Endothelial cell of umbilical vein (primary cell): ENCODE data around the gene GLI3. TPM values are rescaled to one million over a fixed set of nuclear protein-coding genes. Genes with fewer than 3 reads are reported as not detected.

ENCODE experiments used
- BruUV-seq: library from RNA; stranded (reverse); fragments of 400-500 nt; replicated peaks from 2 replicates; lab custom pipeline; 2021; lab: Mats Ljungman, UMichigan
- CTCF ChIA-PET: fragments of 300-600, 350-600 bp; sonication (Branson Sonifier 250); formaldehyde crosslinking; loops from one replicate; lab custom pipeline; 2021; ENCODE audit warnings: antibody characterized with exemption, inconsistent platforms; lab: Charles Lee
- POLR2A ChIA-PET: fragments of 300-600, 350-600 bp; sonication (Branson Sonifier 250); formaldehyde crosslinking; loops from one replicate; lab custom pipeline; 2021; ENCODE audit warnings: antibody characterized with exemption, inconsistent platforms; lab: Charles Lee
- DNase-seq: peaks from one replicate; pipeline ENCODE4 v3.0.0-alpha.2; 2011; ENCODE audit warnings: low read depth, low spot score
- FAIRE-seq: peaks from 2 replicates; lab custom pipeline; 2011; peaks lifted over from hg19 to GRCh38; lab: Jason Lieb, UNC
- H2AFZ ChIP-seq: 2 replicates; pipeline ENCODE4 v1.6.0; 2012; ENCODE audit warnings: low read depth, low read length, control low read depth, inconsistent platforms
- H3K27ac ChIP-seq: 2 replicates; pipeline ENCODE4 v1.5.1; 2011; ENCODE audit warnings: low read depth, mild to moderate bottlenecking, control low read depth, low read length, moderate library complexity; ENCODE audit not compliant: insufficient read depth
- H3K27me3 ChIP-seq, 2 experiments: 2 replicates each; pipeline versions ENCODE4 v1.6.0 to v1.6.1; 2011; ENCODE audit warnings: low read length in 2 of 2, mixed read lengths in 1 of 2; ENCODE audit not compliant: control insufficient read depth in 2 of 2, insufficient read depth in 2 of 2
- H3K36me3 ChIP-seq, 2 experiments: 2 replicates in 1 of 2; 3 replicates in 1 of 2; pipeline ENCODE4 v1.5.1; 2011; ENCODE audit warnings: low read length in 2 of 2, mild to moderate bottlenecking in 1 of 2, moderate library complexity in 1 of 2; ENCODE audit not compliant: control insufficient read depth in 2 of 2, insufficient read depth in 2 of 2; ENCODE audit errors: extremely low read depth in 1 of 2
- H3K4me1 ChIP-seq: 3 replicates; pipeline ENCODE4 v1.5.1; 2011; ENCODE audit warnings: mild to moderate bottlenecking, low read length; ENCODE audit not compliant: control insufficient read depth, insufficient read depth; ENCODE audit errors: extremely low read depth
- H3K4me2 ChIP-seq: 2 replicates; pipeline ENCODE4 v1.6.1; 2011; ENCODE audit warnings: low read length, control low read depth, mixed read lengths; ENCODE audit not compliant: insufficient read depth
- H3K4me3 ChIP-seq, 3 experiments: fragments of 200-600 bp in 1 of 3; sonication (generic), shearing (Covaris generic) in 1 of 3; replicated peaks in 1 of 3; 2 replicates each; pipeline ENCODE4 v1.5.1; 2011 to 2016; ENCODE audit warnings: control low read depth in 3 of 3, low read length in 3 of 3, mild to moderate bottlenecking in 2 of 3, inconsistent platforms in 1 of 3, low read depth in 1 of 3, moderate library complexity in 1 of 3; ENCODE audit not compliant: insufficient read depth in 1 of 3
- H3K79me2 ChIP-seq: 2 replicates; pipeline ENCODE4 v1.6.0; 2012; ENCODE audit warnings: low read length, inconsistent platforms; ENCODE audit not compliant: control insufficient read depth, insufficient read depth
- H3K9ac ChIP-seq: replicated peaks from 2 replicates; pipeline ENCODE3; 2011; ENCODE audit warnings: low read length, control low read depth; ENCODE audit not compliant: insufficient read depth; ENCODE audit errors: extremely low read depth
- H3K9me1 ChIP-seq: replicated peaks from 3 replicates; pipeline ENCODE4 v1.6.0; 2011; ENCODE audit warnings: mild to moderate bottlenecking, low read length; ENCODE audit not compliant: control insufficient read depth, insufficient read depth; ENCODE audit errors: extremely low read depth
- H3K9me3 ChIP-seq: replicated peaks from 2 replicates; pipeline ENCODE4 v1.5.1; 2012; ENCODE audit warnings: low read length, inconsistent platforms; ENCODE audit not compliant: control insufficient read depth, insufficient read depth
- H4K20me1 ChIP-seq: replicated peaks from 2 replicates; pipeline ENCODE3; 2011; ENCODE audit warnings: mild to moderate bottlenecking, low read length; ENCODE audit not compliant: control insufficient read depth, insufficient read depth; ENCODE audit errors: extremely low read depth
- CTCF ChIP-seq, 2 donors: IDR thresholded peaks; 1 replicate in 1 of 2; 2 replicates in 1 of 2; pipeline ENCODE4 v1.5.1; 2011; ENCODE audit warnings: low read length in 2 of 2, mild to moderate bottlenecking in 2 of 2, moderate library complexity in 2 of 2, control low read depth in 1 of 2, inconsistent platforms in 1 of 2, low read depth in 1 of 2; ENCODE audit not compliant: insufficient read depth in 1 of 2; ENCODE audit errors: extremely low read depth in 1 of 2
- EZH2 ChIP-seq: IDR thresholded peaks from 2 replicates; pipeline ENCODE4 v1.6.1; 2012; ENCODE audit warnings: borderline replicate concordance, low read depth, mild to moderate bottlenecking, moderate library complexity, low read length, inconsistent platforms; ENCODE audit not compliant: severe bottlenecking
- FOS ChIP-seq: IDR thresholded peaks from 2 replicates; pipeline ENCODE4 v1.6.1; 2011; ENCODE audit warnings: mild to moderate bottlenecking, low read length, moderate library complexity, borderline replicate concordance; ENCODE audit not compliant: insufficient read depth
- GATA2 ChIP-seq: IDR thresholded peaks from 2 replicates; pipeline ENCODE4 v1.7.0; 2011; ENCODE audit warnings: low read depth, mild to moderate bottlenecking, moderate library complexity, mixed read lengths, low read length; ENCODE audit not compliant: insufficient read length, insufficient read depth
- JUN ChIP-seq: IDR thresholded peaks from 2 replicates; pipeline ENCODE4 v1.6.1; 2011; ENCODE audit warnings: borderline replicate concordance, low read depth; ENCODE audit not compliant: insufficient read length, insufficient read depth
- MAX ChIP-seq: IDR thresholded peaks from 2 replicates; pipeline ENCODE4 v1.6.1; 2011; ENCODE audit not compliant: insufficient read depth, insufficient read length
- MYC ChIP-seq: IDR thresholded peaks from one replicate; pipeline ENCODE4 v1.6.1; 2011; ENCODE audit warnings: mild to moderate bottlenecking, low read depth, low read length
- POLR2A ChIP-seq: IDR thresholded peaks from 2 replicates; pipeline ENCODE4 v1.6.1; 2012; ENCODE audit warnings: low read depth, mild to moderate bottlenecking, control low read depth, low read length
- POLR2AphosphoS5 ChIP-seq: IDR thresholded peaks from 2 replicates; pipeline ENCODE4 v1.6.1; 2012; ENCODE audit warnings: low read depth, mild to moderate bottlenecking, control low read depth, low read length, moderate library complexity; ENCODE audit not compliant: insufficient read depth
- dilution Hi-C: fragments of 300-500 bp; cut with MboI; formaldehyde crosslinking; loops from one replicate; pipeline ENCODE4 v1.15.0; 2019; ENCODE audit warnings: low sequenced_read_pairs; ENCODE audit not compliant: extremely low pct_ligation_motif_present
- intact Hi-C: fragments of 100-400 bp; cut with micrococcal nuclease; formaldehyde crosslinking; loops from one replicate; pipeline ENCODE4 v1.10.0; 2022
- polyA plus RNA-seq, 4 experiments: library from polyadenylated mRNA; depleted of rRNA in 3 of 4; stranded (reverse) in 3 of 4; unstranded in 1 of 4; fragments of >200 nt; gene quantifications; 2 replicates each; pipeline versions ENCODE4 v1.2.1 to v1.2.3, GENCODE V29; 2011 to 2012; ENCODE audit warnings: missing spikeins in 1 of 4
- total RNA-seq: library from RNA; stranded (reverse); gene quantifications from 2 replicates; pipeline ENCODE4 v1.2.3, GENCODE V29; 2021

The GLI3 gene
- total and polyA plus RNA-seq, 2 donors (not counting 3 experiments of a cell fraction or from before 2014, with no cell fraction given): 6.0 to 24.9 TPM

DNA sequence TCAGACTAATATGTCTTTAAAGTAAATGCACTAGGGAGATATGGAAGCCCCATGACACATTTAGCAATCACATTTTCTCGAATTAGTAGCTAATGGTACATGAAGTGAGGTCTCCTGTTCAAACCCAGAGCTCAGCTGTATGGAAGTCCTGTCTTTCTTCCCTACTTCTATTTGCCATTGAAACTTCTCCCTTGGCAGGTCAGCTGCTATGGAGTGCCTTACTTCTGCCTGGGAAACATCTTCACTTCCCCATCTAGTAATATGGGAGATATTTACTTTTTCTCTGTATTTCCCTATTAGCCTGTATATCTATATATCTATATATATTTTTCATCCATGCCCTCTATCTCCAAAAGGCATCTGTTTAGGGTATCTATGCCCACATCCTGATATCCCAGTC, 308.8 kb downstream of the GLI3 start:
- H2AFZ ChIP-seq: no peak overlapping the region
- POLR2A ChIA-PET: no interaction called here

More for the DNA sequence above, 308.8 kb downstream of the GLI3 start:
- TF ChIP-seq POLR2AphosphoS5 (no peak), MYC (no peak), CTCF (IDR thresholded peaks at IDR 0.05; ENCODE audit: extremely low read depth in 1 of 2, insufficient read depth in 1 of 2, low read depth in 1 of 2, low read length in 2 of 2) (no peak), POLR2A (no peak), JUN (no peak), MAX (no peak), EZH2 (no peak), GATA2 (no peak), FOS (no peak)
- DNase-seq (no peak), FAIRE-seq (no peak)
- CTCF ChIA-PET: interaction anchor here (0.7 to 2.9 kb wide), 3 partner anchors 13 to 948 kb away, joined by 3 to 15 read pairs (median 3); no protein-coding TSS in a partner anchor
- no peak overlapping the region for H3K4me2 ChIP-seq
- no peaks in the 10 kb centered on the region for H4K20me1 ChIP-seq
- H3K27me3 ChIP-seq: no peaks in the 10 kb centered on the region
- intact Hi-C loops: no loop called here
- no peak overlapping the region for H3K27ac ChIP-seq
- no peaks in the 10 kb centered on the region for H3K9me1 ChIP-seq
- dilution Hi-C loops: no loop called here
- no peaks in the 10 kb centered on the region for H3K9me3 ChIP-seq
- no peak overlapping the region for H3K4me3 ChIP-seq
- no peaks in the 10 kb centered on the region for H3K4me1 ChIP-seq
- BruUV-seq: no TSS peak
- no peak overlapping the region for H3K9ac ChIP-seq
- H3K79me2 ChIP-seq: no peaks in the 10 kb centered on the region
- H3K36me3 ChIP-seq: no peaks in the 10 kb centered on the region
